AG09309 (cell line): Measurements from ENCODE around the gene CGNL1.
A peak's percentile ranks its signal among the peaks of the same experiment; 100 is the strongest.

ENCODE experiments used
- DNase-seq: peaks from one replicate; pipeline ENCODE4 v3.0.0-alpha.2; 2010; ENCODE audit warnings: low read depth
- H3K4me3 ChIP-seq: 2 replicates; pipeline ENCODE4 v1.5.1; 2011; ENCODE audit warnings: mild to moderate bottlenecking, low read depth, low read length, moderate library complexity; ENCODE audit not compliant: control insufficient read depth
- TF ChIP-seq, protein P1 (sequence below): IDR thresholded peaks from 2 replicates; pipeline ENCODE4 v1.5.1; 2011; ENCODE audit warnings: mild to moderate bottlenecking, low read depth, low read length, inconsistent platforms; ENCODE audit not compliant: insufficient read depth, control insufficient read depth; ENCODE audit errors: missing control alignments

The CGNL1 gene

DNA sequence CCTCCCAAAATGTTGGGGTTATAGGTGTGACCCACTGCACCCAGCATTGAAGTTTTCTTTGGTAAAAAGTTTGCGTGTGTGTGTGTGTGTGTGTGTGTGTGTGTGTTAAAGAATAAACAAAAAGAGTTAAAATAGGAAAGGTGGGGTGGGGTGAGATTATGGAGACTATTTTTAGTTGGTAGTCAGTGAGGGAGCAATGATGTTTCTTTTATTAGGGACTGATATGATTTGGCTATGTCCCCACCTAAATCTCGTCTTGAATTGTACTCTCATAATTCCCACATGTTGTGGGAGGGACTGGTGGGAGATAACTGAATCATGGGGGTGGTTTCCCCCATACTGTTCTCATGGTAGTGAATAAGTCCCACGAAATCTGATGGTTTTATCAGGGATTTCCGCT, 92.2 kb downstream of the CGNL1 start:
- DNase-seq: no peak
- no peak overlapping the region for H3K4me3 ChIP-seq
- TF ChIP-seq, protein P1, sequence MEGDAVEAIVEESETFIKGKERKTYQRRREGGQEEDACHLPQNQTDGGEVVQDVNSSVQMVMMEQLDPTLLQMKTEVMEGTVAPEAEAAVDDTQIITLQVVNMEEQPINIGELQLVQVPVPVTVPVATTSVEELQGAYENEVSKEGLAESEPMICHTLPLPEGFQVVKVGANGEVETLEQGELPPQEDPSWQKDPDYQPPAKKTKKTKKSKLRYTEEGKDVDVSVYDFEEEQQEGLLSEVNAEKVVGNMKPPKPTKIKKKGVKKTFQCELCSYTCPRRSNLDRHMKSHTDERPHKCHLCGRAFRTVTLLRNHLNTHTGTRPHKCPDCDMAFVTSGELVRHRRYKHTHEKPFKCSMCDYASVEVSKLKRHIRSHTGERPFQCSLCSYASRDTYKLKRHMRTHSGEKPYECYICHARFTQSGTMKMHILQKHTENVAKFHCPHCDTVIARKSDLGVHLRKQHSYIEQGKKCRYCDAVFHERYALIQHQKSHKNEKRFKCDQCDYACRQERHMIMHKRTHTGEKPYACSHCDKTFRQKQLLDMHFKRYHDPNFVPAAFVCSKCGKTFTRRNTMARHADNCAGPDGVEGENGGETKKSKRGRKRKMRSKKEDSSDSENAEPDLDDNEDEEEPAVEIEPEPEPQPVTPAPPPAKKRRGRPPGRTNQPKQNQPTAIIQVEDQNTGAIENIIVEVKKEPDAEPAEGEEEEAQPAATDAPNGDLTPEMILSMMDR: no peak

DNA sequence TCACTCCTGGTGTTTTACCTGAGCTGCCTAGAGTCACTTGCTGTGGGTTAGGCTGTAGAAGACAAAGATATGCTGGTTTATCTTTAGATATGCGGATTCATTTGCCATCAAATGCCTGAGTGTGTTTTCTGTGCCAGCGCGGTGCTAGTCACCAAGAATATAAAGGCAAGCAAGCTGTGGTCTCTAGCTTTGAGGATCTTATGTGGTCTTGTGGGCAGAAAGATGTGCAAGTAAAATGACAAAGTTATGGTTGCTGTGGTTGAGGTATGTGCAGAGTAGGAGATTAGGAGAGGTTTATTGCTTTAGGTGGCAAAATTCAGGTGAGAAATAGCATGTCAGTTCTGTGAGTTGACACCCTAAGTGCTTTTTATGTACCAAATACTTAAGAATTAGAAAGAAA, 94.2 kb downstream of the CGNL1 start:
- H3K4me3 ChIP-seq: no peak overlapping the region
- TF ChIP-seq, protein P1: no peak
- no peak for DNase-seq

DNA sequence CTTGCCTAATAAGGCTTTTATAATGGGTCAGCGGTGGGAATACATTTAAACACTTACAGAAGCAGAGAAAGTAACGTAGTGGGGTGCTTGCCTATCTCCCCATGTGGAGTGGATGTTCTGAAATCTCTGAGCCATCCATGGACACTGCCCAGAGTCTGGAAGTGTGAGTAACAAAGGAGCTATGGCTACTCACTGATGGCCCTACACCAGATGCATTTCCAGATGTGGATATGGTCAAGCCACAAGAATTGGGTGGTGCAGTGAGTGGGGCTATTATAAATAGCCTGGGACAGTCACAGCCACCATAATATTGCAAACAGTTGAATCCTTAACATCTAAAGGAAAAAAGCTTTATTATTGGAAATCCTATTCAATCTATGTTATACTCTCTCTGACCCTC, 96.6 kb downstream of the CGNL1 start:
- H3K4me3 ChIP-seq: no peak overlapping the region
- TF ChIP-seq, protein P1: no peak
- peak; percentile 28 for DNase-seq

DNA sequence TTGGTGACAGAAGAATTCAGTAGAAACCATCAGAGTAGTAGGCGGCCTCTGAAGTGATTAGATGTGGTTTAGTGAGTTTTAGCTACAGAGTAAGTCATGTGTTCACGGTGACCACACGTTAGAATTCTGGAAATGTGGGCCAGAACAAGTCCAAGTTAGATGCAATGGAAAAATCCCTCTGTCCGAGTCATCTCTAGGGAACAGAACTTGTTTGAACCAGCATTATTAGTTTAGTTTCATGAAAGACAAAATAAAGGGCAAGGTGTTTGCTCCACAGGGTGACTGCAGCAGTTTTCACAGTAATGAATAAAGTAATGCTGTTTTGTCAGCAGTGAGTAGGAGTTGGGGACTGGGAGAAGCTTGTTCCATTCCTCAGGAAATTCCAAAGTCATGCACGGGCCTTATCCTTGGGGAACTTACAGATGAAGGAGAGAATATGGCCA, 100.2 kb downstream of the CGNL1 start:
- DNase-seq: peak; percentile 31
- H3K4me3 ChIP-seq: no peak overlapping the region
- TF ChIP-seq, protein P1: no peak

DNA sequence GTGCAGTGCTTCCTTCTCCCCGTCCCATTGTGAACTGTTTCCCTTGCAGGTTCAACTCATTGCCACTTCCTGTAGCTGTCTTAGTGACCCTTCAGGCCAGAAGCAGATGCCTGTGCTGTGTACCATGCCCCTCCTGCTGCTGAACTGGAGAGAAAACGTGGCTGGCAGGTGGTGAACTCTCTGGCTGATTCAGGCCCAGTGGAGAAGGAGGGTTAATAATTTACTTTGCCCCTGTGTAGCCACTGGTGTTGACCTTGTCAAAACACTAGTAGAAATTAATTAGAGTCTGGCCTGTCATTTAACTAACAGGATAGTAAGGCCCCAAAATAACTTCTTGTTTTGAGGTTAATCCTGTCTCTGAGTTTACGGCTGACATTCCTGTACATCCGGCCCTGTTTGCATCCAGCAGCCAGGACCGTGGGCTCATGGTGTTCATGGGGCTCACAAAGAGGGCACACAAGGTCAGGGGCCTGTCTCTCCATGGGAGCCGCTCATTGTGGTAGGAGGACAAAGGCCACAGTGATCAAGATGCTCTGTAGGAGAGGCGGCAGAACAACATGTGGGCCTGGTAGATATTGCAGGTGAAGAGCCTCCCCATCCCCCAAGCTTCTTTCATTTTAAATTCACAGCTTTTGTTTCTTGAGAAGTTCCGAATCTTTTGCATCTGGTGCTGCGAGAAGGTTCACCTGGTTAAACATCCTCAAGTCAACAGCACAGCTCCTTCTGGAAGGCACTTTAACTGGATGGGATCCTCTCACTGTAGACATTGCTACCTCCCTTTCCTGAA, 101.6 kb downstream of the CGNL1 start:
- no peak for DNase-seq

DNA sequence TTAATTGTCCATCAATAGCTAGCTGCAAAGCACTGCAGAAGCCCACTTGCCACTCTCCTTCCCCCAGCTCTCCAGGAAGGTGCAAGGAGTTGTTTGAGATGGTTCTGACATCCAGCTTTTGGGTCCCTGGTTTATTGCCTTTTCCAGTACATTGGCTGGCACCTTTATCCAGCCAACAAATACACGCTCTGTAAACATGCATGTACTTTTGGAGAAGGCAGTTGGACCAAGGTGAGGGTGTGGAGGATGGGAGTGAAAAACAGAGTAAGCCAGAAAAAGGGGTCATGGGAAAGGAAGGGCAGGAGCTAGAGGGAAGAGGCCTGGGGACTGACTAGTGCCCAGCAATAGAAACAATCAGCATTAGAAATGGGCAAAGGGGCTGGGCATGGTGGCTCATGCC, 102.7 kb downstream of the CGNL1 start:
- H3K4me3 ChIP-seq: no peak overlapping the region
- TF ChIP-seq, protein P1: no peak
- no peak for DNase-seq

More for the DNA sequence above, 101.6 kb downstream of the CGNL1 start:
- TF ChIP-seq, protein P1: no peak
- H3K4me3 ChIP-seq: no peak overlapping the region
